ENCODE measurements around the gene BTBD3. TPM values are rescaled to one million over a fixed set of nuclear protein-coding genes. Genes with fewer than 3 reads are reported as not detected.

Gene BTBD3
- total and polyA plus RNA-seq, 12 donors: 18.2 to 210 (median 49.3) TPM

- 77 to 88% (median 79%) methylated on average over 3 of the region's 3 CpGs for WGBS, 4 donors
- H3K4me3 ChIP-seq: no peak overlapping the region
- no peak overlapping the region for H3K27ac ChIP-seq
- DNase-seq: no peak
- H3K9me3 ChIP-seq (replicated peaks in 1 of 3): no peaks in the 10 kb centered on the region
- intact Hi-C loops (cut with DNase I): no loop called here
- H3K36me3 ChIP-seq (replicated peaks in 1 of 2): no peaks in the 10 kb centered on the region
- no peak for TF ChIP-seq CTCF (IDR thresholded peaks at IDR 0.05)
- H3K4me1 ChIP-seq (replicated peaks in 1 of 2): no peaks in the 10 kb centered on the region
- H3K27me3 ChIP-seq: no peaks in the 10 kb centered on the region
Observed at GRCh38 chr20:11949711-11950110, 32.0 kb downstream of the BTBD3 start.

GRCh38 chr20:11951696-11952095 lies 34.0 kb downstream of the BTBD3 start:
- no peaks in the 10 kb centered on the region for H3K36me3 ChIP-seq (replicated peaks in 1 of 2)
- H3K27ac ChIP-seq: no peak overlapping the region
- TF ChIP-seq POLR2A (IDR thresholded peaks at IDR 0.05) (no peak), CTCF (IDR thresholded peaks at IDR 0.05) (no peak)
- intact Hi-C loops (cut with DNase I): no loop called here
- H3K4me1 ChIP-seq (replicated peaks in 1 of 2): no peaks in the 10 kb centered on the region
- WGBS, 4 donors: 82 to 87% (median 84%) methylated on average over 3 of the region's 3 CpGs
- no peaks in the 10 kb centered on the region for H3K27me3 ChIP-seq
- DNase-seq: no peak
- no peak overlapping the region for H3K4me3 ChIP-seq
- no peaks in the 10 kb centered on the region for H3K9me3 ChIP-seq (replicated peaks in 1 of 3)

- H3K27ac ChIP-seq: no peak overlapping the region
- WGBS, 4 donors: 78 to 87% (median 83%) methylated on average over 4 of the region's 4 CpGs
- H3K4me3 ChIP-seq: no peak overlapping the region
- H3K9me3 ChIP-seq (replicated peaks in 1 of 3): no peaks in the 10 kb centered on the region
- intact Hi-C loops (cut with DNase I): no loop called here
- H3K36me3 ChIP-seq (replicated peaks in 1 of 2): no peaks in the 10 kb centered on the region
- no peak for DNase-seq
- H3K4me1 ChIP-seq (replicated peaks in 1 of 2): no peaks in the 10 kb centered on the region
- TF ChIP-seq POLR2A (IDR thresholded peaks at IDR 0.05): no peak
- TF ChIP-seq CTCF (IDR thresholded peaks at IDR 0.05): no peak
- no peaks in the 10 kb centered on the region for H3K27me3 ChIP-seq
Observed at GRCh38 chr20:11952639-11953038, 34.9 kb downstream of the BTBD3 start.

- no peaks in the 10 kb centered on the region for H3K36me3 ChIP-seq (replicated peaks in 1 of 2)
Observed at GRCh38 chr20:11957911-11958310, 40.2 kb downstream of the BTBD3 start.

More at GRCh38 chr20:11957911-11958310, 40.2 kb downstream of the BTBD3 start:
- Histone ChIP-seq H3K27me3 (no peaks in the 10 kb centered on the region), H3K9me3 (replicated peaks in 1 of 3) (no peaks in the 10 kb centered on the region), H3K27ac (no peak overlapping the region), H3K4me3 (no peak overlapping the region), H3K4me1 (replicated peaks in 1 of 2) (no peaks in the 10 kb centered on the region)
- DNase-seq: no peak
- TF ChIP-seq POLR2A (IDR thresholded peaks at IDR 0.05) (no peak), CTCF (IDR thresholded peaks at IDR 0.05) (no peak)
- intact Hi-C loops (cut with DNase I): no loop called here

Measured in adrenal gland (tissue), 12 donors.